Keratinocyte (primary cell): ENCODE measurements around the gene VPS8.

ENCODE experiments used
- CTCF ChIP-seq, 3 experiments: IDR thresholded peaks in 1 of 3; conservative IDR thresholded peaks in 1 of 3; optimal IDR thresholded peaks in 1 of 3; 2 replicates in 2 of 3; 3 replicates in 1 of 3; pipeline versions ENCODE3 to v1.5.1; 2011; ENCODE audit warnings: low read length in 3 of 3, mild to moderate bottlenecking in 3 of 3, moderate library complexity in 2 of 3, control low read depth in 1 of 3, inconsistent platforms in 1 of 3; ENCODE audit not compliant: insufficient read depth in 2 of 3; ENCODE audit errors: extremely low read depth in 1 of 3
- EZH2 ChIP-seq: IDR thresholded peaks from one replicate; pipeline ENCODE4 v1.6.1; 2012; ENCODE audit warnings: inconsistent platforms, mild to moderate bottlenecking, low read length, moderate library complexity

GRCh38 chr3:184985586-184985985 lies 173.6 kb downstream of the VPS8 start:
- TF ChIP-seq CTCF (optimal IDR thresholded peaks at IDR 0.05 in 1 of 3, IDR thresholded peaks at IDR 0.05 in 1 of 3, conservative IDR thresholded peaks at IDR 0.05 in 1 of 3; ENCODE audit: extremely low read depth in 1 of 3, insufficient read depth in 2 of 3, low read length in 3 of 3) (no peak), EZH2 (no peak)
